ENCODE results near the gene LSP1.
A peak's percentile ranks its signal among the peaks of the same experiment; 100 is the strongest.

LSP1 gene

DNA sequence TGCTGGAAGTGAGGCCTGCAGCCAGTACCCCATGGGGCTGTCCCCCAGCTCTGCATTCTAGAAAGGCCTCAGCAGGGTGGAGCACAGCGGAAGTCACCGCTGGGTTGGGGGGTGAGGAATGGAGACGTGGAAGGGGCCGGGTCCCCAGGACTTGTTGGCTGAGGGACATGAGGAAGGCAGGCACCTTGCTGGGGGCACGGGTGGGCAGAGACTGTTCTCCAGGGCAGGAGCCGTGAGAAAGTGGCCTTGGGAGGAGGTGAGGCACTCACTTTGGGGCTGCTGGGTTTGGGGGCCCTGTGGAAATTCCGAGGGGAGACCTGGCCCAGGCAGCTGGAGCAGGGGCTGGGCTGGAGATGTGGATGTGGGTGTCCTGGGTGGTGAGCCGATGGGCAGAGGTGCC lies 9.1 kb upstream of the LSP1 start:
- no peak for DNase-seq (ENCODE audit: low read depth in 1 of 2, low spot score in 1 of 2)
- Histone ChIP-seq H3K27ac (replicated peaks) (peak overlapping the region; percentile 69), H3K4me3 (replicated peaks; ENCODE audit: insufficient read depth, low read length) (no peak overlapping the region), H3K27me3 (ENCODE audit: insufficient read depth, poor library complexity, severe bottlenecking) (no peaks in the 10 kb centered on the region)
- TF ChIP-seq, protein P1, sequence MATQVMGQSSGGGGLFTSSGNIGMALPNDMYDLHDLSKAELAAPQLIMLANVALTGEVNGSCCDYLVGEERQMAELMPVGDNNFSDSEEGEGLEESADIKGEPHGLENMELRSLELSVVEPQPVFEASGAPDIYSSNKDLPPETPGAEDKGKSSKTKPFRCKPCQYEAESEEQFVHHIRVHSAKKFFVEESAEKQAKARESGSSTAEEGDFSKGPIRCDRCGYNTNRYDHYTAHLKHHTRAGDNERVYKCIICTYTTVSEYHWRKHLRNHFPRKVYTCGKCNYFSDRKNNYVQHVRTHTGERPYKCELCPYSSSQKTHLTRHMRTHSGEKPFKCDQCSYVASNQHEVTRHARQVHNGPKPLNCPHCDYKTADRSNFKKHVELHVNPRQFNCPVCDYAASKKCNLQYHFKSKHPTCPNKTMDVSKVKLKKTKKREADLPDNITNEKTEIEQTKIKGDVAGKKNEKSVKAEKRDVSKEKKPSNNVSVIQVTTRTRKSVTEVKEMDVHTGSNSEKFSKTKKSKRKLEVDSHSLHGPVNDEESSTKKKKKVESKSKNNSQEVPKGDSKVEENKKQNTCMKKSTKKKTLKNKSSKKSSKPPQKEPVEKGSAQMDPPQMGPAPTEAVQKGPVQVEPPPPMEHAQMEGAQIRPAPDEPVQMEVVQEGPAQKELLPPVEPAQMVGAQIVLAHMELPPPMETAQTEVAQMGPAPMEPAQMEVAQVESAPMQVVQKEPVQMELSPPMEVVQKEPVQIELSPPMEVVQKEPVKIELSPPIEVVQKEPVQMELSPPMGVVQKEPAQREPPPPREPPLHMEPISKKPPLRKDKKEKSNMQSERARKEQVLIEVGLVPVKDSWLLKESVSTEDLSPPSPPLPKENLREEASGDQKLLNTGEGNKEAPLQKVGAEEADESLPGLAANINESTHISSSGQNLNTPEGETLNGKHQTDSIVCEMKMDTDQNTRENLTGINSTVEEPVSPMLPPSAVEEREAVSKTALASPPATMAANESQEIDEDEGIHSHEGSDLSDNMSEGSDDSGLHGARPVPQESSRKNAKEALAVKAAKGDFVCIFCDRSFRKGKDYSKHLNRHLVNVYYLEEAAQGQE (IDR thresholded peaks at IDR 0.05; ENCODE audit: insufficient replicate concordance, low read depth), result no peak
- TF ChIP-seq GABPA (IDR thresholded peaks at IDR 0.05; ENCODE audit: low read depth), result no peak
- TF ChIP-seq, protein P2, sequence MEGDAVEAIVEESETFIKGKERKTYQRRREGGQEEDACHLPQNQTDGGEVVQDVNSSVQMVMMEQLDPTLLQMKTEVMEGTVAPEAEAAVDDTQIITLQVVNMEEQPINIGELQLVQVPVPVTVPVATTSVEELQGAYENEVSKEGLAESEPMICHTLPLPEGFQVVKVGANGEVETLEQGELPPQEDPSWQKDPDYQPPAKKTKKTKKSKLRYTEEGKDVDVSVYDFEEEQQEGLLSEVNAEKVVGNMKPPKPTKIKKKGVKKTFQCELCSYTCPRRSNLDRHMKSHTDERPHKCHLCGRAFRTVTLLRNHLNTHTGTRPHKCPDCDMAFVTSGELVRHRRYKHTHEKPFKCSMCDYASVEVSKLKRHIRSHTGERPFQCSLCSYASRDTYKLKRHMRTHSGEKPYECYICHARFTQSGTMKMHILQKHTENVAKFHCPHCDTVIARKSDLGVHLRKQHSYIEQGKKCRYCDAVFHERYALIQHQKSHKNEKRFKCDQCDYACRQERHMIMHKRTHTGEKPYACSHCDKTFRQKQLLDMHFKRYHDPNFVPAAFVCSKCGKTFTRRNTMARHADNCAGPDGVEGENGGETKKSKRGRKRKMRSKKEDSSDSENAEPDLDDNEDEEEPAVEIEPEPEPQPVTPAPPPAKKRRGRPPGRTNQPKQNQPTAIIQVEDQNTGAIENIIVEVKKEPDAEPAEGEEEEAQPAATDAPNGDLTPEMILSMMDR (IDR thresholded peaks at IDR 0.05; ENCODE audit: insufficient read depth, low read length), result no peak
- no peak for TF ChIP-seq SPI1 (IDR thresholded peaks at IDR 0.05; ENCODE audit: borderline replicate concordance, low read depth)
- TF ChIP-seq POLR2AphosphoS5 (IDR thresholded peaks at IDR 0.05; ENCODE audit: low read depth), result no peak

DNA sequence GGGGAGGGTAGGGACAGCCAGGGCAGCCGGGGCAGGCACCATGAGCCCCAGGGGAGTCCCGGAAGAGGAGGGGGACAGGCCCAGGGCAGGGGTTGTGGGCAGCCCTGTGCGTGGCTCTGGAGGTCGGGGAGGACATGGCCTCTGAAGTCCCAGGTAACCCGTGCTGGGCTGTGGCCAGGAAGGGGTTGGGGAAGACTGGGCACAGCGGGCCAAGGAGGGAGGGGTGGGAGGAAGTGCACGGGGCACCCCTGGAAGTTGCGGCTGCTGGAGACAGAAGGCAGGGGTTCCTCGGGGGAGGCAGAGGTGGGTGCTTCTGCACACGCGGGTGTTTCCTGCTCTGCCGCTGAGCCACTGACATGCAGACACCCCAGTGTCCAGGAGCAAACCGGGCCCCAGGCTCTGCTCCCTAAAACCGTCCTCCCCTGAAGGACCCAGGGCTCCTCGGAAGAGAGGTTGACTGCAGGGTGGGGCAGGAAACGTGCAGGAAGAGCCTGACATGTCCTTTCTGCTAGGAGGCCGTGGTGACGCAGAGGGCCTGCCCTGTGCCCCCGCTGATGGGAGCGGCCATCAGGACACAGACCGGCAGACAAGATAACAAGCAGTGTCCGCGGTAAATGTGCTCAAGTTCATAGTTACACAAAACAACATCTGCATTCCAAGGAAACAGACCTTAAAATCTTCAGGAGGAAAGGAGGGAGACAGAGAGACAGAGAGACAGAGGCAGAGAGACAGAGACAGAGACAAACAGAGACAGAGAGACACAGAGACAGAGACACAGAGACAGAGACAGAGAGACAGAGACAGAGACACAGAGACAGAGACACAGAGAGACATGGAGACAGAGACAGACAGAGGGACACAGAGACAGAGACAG lies 8.4 kb upstream of the LSP1 start:
- Histone ChIP-seq H3K27me3 (ENCODE audit: insufficient read depth, poor library complexity, severe bottlenecking) (no peaks in the 10 kb centered on the region), H3K4me3 (replicated peaks; ENCODE audit: insufficient read depth, low read length) (no peak overlapping the region), H3K27ac (replicated peaks) (peak overlapping the region; percentile 69)
- peak; percentile 69 to 74 for DNase-seq (ENCODE audit: low read depth in 1 of 2, low spot score in 1 of 2)
- TF ChIP-seq GABPA (IDR thresholded peaks at IDR 0.05; ENCODE audit: low read depth) (no peak), SPI1 (IDR thresholded peaks at IDR 0.05; ENCODE audit: borderline replicate concordance, low read depth) (peak; percentile 90), POLR2AphosphoS5 (IDR thresholded peaks at IDR 0.05; ENCODE audit: low read depth) (peak; percentile 41)
- TF ChIP-seq, protein P2 (IDR thresholded peaks at IDR 0.05; ENCODE audit: insufficient read depth, low read length), result no peak
- TF ChIP-seq, protein P1 (IDR thresholded peaks at IDR 0.05; ENCODE audit: insufficient replicate concordance, low read depth), result no peak

DNA sequence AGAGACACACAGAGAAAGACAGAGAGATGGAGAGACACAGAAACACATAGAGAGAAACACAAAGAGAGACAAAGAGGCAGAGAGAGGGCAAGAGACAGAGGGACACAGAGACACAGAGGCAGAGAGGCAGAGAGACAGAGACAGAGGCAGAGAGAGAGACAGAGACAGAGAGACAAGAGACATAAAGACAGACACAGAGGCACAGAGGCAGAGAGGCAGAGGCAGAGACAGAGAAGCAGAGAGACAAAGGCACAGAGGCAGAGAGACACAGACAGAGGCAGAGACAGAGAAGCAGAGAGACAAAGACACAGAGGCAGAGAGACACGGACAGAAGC lies 7.8 kb upstream of the LSP1 start:
- H3K27ac ChIP-seq (replicated peaks), result peak overlapping the region; percentile 69
- no peak for DNase-seq (ENCODE audit: low read depth in 1 of 2, low spot score in 1 of 2)
- no peaks in the 10 kb centered on the region for H3K27me3 ChIP-seq (ENCODE audit: insufficient read depth, poor library complexity, severe bottlenecking)
- no peak overlapping the region for H3K4me3 ChIP-seq (replicated peaks; ENCODE audit: insufficient read depth, low read length)
- TF ChIP-seq, protein P1 (IDR thresholded peaks at IDR 0.05; ENCODE audit: insufficient replicate concordance, low read depth), result no peak
- TF ChIP-seq SPI1 (IDR thresholded peaks at IDR 0.05; ENCODE audit: borderline replicate concordance, low read depth) (no peak), POLR2AphosphoS5 (IDR thresholded peaks at IDR 0.05; ENCODE audit: low read depth) (no peak), GABPA (IDR thresholded peaks at IDR 0.05; ENCODE audit: low read depth) (no peak)
- TF ChIP-seq, protein P2 (IDR thresholded peaks at IDR 0.05; ENCODE audit: insufficient read depth, low read length), result no peak
